Pancreas (tissue), 10 donors: ENCODE data around the gene MPP4. TPM values are rescaled to one million over a fixed set of nuclear protein-coding genes. Genes with fewer than 3 reads are reported as not detected.
"Not testable (repeated sequence)": the region's sequence is repeated elsewhere in the genome, so short reads cannot be mapped to it uniquely, and the experiment has no call there.

Experiments used
- ATAC-seq, 4 donors: fragments of 200-7000 bp; cut with Tn5 transposase; one replicate each; pipeline versions ENCODE4 v1.8.0 to v1.9.1; 2020; ENCODE audit warnings: mild to moderate bottlenecking in 4 of 4, moderate library complexity in 4 of 4
- DNase-seq, 6 donors: peaks; one replicate each; pipeline ENCODE4 v3.0.0-alpha.2; 2020
- FAIRE-seq: peaks from 2 replicates; lab custom pipeline; 2012; peaks lifted over from hg19 to GRCh38; lab: Jason Lieb, UNC
- H3K27ac ChIP-seq, 4 donors: fragments of 200-600 bp; sonication (generic); 1 replicate in 3 of 4; 2 replicates in 1 of 4; pipeline versions ENCODE4 v1.5.0 to v1.8.0; 2020
- H3K27me3 ChIP-seq, 4 donors: fragments of 200-600 bp; one replicate each; pipeline ENCODE4 v1.8.0; 2021
- H3K36me3 ChIP-seq, 3 donors: fragments of 200-600 bp; sonication (generic) in 1 of 3; one replicate each; pipeline versions ENCODE4 v1.5.0 to v1.8.0; 2020 to 2021
- H3K4me1 ChIP-seq, 3 donors: fragments of 200-600 bp; one replicate each; pipeline ENCODE4 v1.8.0; 2021
- H3K4me3 ChIP-seq, 4 donors: fragments of 200-600 bp; sonication (generic) in 2 of 4; one replicate each; pipeline versions ENCODE4 v1.5.0 to v1.8.0; 2020 to 2021
- H3K9me3 ChIP-seq, 4 donors: fragments of 200-600 bp; one replicate each; pipeline ENCODE4 v1.8.0; 2021
- CTCF ChIP-seq, 4 donors: fragments of 200-600 bp; sonication (generic) in 3 of 4; IDR thresholded peaks; one replicate each; pipeline versions ENCODE4 v1.5.0 to v1.8.0; 2021; ENCODE audit warnings: antibody characterized with exemption in 4 of 4
- WGBS, 2 donors: extraction: QIAGEN DNeasy Blood & Tissue Kit; methylation state at CpG; one replicate each; pipeline ENCODE4 v1.1.7; 2013; 5-methylcytosine and 5-hydroxymethylcytosine counted together
- intact Hi-C, 3 donors: fragments of 100-400 bp; cut with DNase I; formaldehyde crosslinking; loops; one replicate each; pipeline versions ENCODE4 v1.11.1 to v1.14.2; 2022
- polyA plus RNA-seq, 2 donors: library from polyadenylated mRNA; stranded (reverse); fragments of 200-250 nt; gene quantifications; one replicate each; pipeline ENCODE4 v1.2.3, GENCODE V29; 2013
- total RNA-seq, 6 donors: library from RNA; stranded (reverse); fragmentation: NEBNext Ultra II Directional in 4 of 6; extraction: Animal tissue kit (Norgen Biotek cat#: 25700) in 4 of 6; gene quantifications; one replicate each; pipeline versions ENCODE4 v1.2.1 to v1.2.4, GENCODE V29; 2021 to 2023
- donor health status: healthy with polysubstance abuse.
- donor health status: DM: no; HTN: no; CAD: no; lungs with moderate emphysema.
- donor health status: DM: no; HTN: no; CAD: no.
- donor health status: control.
- donor health status: control.
- donor health status: Bipolar disorder and iron deficiency.
- donor health status: DM: yes; HTN: yes; CAD: no.
- donor health status: DM: no; HTN: no; CAD: no.
- donor health status: DM: no; HTN: no; CAD: no.
- donor health status: DM: yes; HTN: yes; CAD: no.

The MPP4 gene
- total and polyA plus RNA-seq, 8 donors, result 0.06 to 0.19 (median 0.09) TPM; not detected in 5

DNA sequence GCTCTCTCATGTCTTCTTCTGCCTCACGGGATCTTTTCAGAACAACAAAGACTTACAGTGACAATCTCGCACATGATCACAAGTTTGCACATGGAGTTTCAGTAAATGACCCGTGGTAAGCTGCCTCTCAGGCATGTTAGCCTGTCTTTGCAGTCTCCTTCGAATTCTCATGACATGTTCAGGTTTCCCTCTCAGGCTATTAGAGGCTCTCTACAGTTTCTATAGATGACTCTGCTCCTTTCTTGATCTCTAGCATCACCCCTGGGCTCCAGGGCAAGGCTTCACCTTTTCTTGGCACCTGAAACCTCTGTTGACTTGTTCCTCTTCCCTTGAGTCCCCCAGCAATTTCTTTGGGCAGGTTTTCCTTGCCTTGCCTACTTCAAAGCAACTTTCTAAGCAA lies 23.0 kb downstream of the MPP4 start:
- ATAC-seq (no peak), DNase-seq (no peak), FAIRE-seq (no peak)
- WGBS, 2 donors, result 50 to 65% methylated on average over 4 of the region's 4 CpGs
- intact Hi-C loops, result no loop called here
- H3K4me3 ChIP-seq, result no peak overlapping the region
- no peaks in the 10 kb centered on the region for H3K27me3 ChIP-seq
- H3K27ac ChIP-seq, result no peak overlapping the region
- no peak for TF ChIP-seq CTCF (IDR thresholded peaks at IDR 0.05)
- no peaks in the 10 kb centered on the region for H3K9me3 ChIP-seq
- H3K4me1 ChIP-seq, result no peaks in the 10 kb centered on the region
- H3K36me3 ChIP-seq, result no peaks in the 10 kb centered on the region

GRCh38 chr2:201674794-201675193 lies 23.6 kb downstream of the MPP4 start:
- Histone ChIP-seq H3K9me3 (no peaks in the 10 kb centered on the region), H3K36me3 (no peaks in the 10 kb centered on the region), H3K27ac (no peak overlapping the region), H3K4me1 (no peaks in the 10 kb centered on the region), H3K4me3 (no peak overlapping the region), H3K27me3 (no peaks in the 10 kb centered on the region)
- FAIRE-seq (no peak), DNase-seq (no peak), ATAC-seq (no peak)
- intact Hi-C loops, result no loop called here
- 61 to 64% methylated on average over 3 of the region's 3 CpGs for WGBS, 2 donors
- no peak for TF ChIP-seq CTCF (IDR thresholded peaks at IDR 0.05)

GRCh38 chr2:201674298-201674697 lies 24.1 kb downstream of the MPP4 start:
- intact Hi-C loops, result no loop called here
- no peak for TF ChIP-seq CTCF (IDR thresholded peaks at IDR 0.05)
- no peak for FAIRE-seq
- Histone ChIP-seq H3K27ac (no peak overlapping the region), H3K9me3 (no peaks in the 10 kb centered on the region), H3K4me3 (no peak overlapping the region), H3K4me1 (no peaks in the 10 kb centered on the region), H3K36me3 (no peaks in the 10 kb centered on the region), H3K27me3 (no peaks in the 10 kb centered on the region)
- 46 to 60% methylated on average over 3 of the region's 3 CpGs for WGBS, 2 donors
- no peak for ATAC-seq
- DNase-seq, result no peak

DNA sequence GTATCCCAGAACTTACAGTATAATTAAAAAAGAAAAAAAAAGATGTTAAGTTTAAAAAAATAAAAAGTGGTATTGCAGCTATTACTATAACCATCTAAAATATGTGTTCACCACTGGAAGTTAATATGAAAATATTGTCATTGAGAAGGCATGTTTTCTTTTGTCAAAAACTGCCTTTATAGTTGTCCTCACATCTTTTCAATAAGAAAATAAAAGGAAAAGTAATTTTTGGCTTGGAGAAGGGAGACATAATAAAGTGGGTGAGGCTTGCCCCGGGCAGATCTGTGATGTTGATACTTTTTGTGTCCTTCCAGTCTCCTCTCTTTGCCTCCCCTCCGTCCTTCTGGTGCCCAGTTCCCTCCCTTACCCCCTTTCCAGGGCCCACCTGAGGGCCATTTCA lies 24.9 kb downstream of the MPP4 start:
- DNase-seq (no peak), FAIRE-seq (no peak), ATAC-seq (no peak)
- WGBS, 2 donors, result 71 to 76% methylated on average over 2 of the region's 2 CpGs
- Histone ChIP-seq H3K27me3 (no peaks in the 10 kb centered on the region), H3K4me1 (no peaks in the 10 kb centered on the region), H3K4me3 (no peak overlapping the region), H3K36me3 (no peaks in the 10 kb centered on the region), H3K27ac (no peak overlapping the region), H3K9me3 (no peaks in the 10 kb centered on the region)
- intact Hi-C loops, result no loop called here
- no peak for TF ChIP-seq CTCF (IDR thresholded peaks at IDR 0.05)

DNA sequence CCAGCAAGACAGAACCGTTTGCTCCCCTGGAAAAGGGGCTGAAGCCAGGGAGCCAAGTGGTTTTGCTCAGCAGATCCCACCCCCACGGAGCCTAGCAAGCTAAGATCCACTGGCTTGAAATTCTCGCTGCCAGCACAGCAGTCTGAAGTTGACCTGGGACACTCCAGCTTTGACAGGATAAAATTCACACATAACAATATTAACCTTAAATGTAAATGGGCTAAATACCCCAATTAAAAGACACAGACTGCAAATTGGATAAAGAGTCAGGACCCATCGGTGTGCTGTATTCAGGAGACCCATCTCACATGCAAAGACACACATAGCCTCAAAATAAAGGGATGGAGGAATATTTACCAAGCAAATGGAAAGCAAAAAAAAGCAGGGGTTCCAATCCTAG lies 27.2 kb downstream of the MPP4 start:
- H3K4me3 ChIP-seq, H3K27me3 ChIP-seq, H3K36me3 ChIP-seq, FAIRE-seq, H3K4me1 ChIP-seq, H3K27ac ChIP-seq, DNase-seq, ATAC-seq, intact Hi-C loops, H3K9me3 ChIP-seq: not testable (repeated sequence)
- 54 to 55% methylated on average over 4 of the region's 4 CpGs for WGBS, 2 donors

DNA sequence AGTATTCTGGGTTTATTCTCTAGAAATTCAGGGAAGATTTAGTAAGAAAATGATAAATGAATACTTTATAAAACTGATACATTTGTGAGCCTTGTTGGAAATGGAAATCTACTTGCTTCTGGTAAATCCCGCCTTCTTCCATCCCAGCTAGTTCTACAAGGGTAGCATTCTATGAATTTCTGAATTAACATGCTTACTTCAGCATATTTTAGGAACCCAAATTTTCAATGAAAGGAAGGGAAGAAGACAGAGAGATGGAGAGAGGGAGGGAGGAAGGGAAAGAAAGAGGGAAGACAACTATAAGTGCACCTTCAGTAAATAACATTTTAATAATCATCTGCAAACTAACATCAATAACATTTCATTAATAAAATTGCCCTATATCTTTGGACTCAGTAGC lies 28.6 kb downstream of the MPP4 start:
- no peak for FAIRE-seq
- Histone ChIP-seq H3K4me1 (no peaks in the 10 kb centered on the region), H3K27ac (no peak overlapping the region), H3K27me3 (no peaks in the 10 kb centered on the region), H3K36me3 (no peaks in the 10 kb centered on the region), H3K9me3 (no peaks in the 10 kb centered on the region), H3K4me3 (no peak overlapping the region)
- TF ChIP-seq CTCF (IDR thresholded peaks at IDR 0.05), result no peak
- no peak for ATAC-seq
- intact Hi-C loops, result no loop called here
- 83 to 90% methylated on average over 1 of the region's 1 CpG for WGBS, 2 donors
- DNase-seq, result no peak
